GM12878 (cell line): Measurements from ENCODE around the gene RGS5. TPM values are rescaled to one million over a fixed set of nuclear protein-coding genes. Genes with fewer than 3 reads are reported as not detected.

Experiments
- EGR1 ChIP-seq, 2 experiments: IDR thresholded peaks; 1 replicate in 1 of 2; 2 replicates in 1 of 2; pipeline ENCODE4 v1.6.1; 2011 to 2012; ENCODE audit warnings: low read depth in 2 of 2, low read length in 2 of 2, borderline replicate concordance in 1 of 2, mild to moderate bottlenecking in 1 of 2, moderate library complexity in 1 of 2
- HCFC1 ChIP-seq: fragments of 150-350 bp; IDR thresholded peaks from 2 replicates; pipeline ENCODE4 v1.6.1; 2014; ENCODE audit warnings: low read length
- NR2C1 ChIP-seq: fragments of 450-650 bp; IDR thresholded peaks from 2 replicates; pipeline ENCODE4 v1.6.1; 2017; ENCODE audit warnings: antibody characterized with exemption, mild to moderate bottlenecking, moderate library complexity
- SMAD1 ChIP-seq: fragments of 450-650 bp; IDR thresholded peaks from 2 replicates; pipeline ENCODE4 v1.6.1; 2018; ENCODE audit warnings: mild to moderate bottlenecking, low read depth; ENCODE audit not compliant: partially characterized antibody
- SMC3 ChIP-seq: IDR thresholded peaks from 2 replicates; pipeline ENCODE4 v1.6.1; 2011; ENCODE audit warnings: low read length, improper control_type of control experiment, borderline replicate concordance
- ZSCAN29 ChIP-seq: fragments of 450-650 bp; IDR thresholded peaks from 2 replicates; pipeline ENCODE4 v1.6.1; 2017; ENCODE audit warnings: mild to moderate bottlenecking, moderate library complexity
- polyA plus RNA-seq, 11 experiments: library from polyadenylated mRNA; depleted of rRNA in 4 of 11; unstranded in 6 of 11; stranded (reverse) in 5 of 11; fragments of >200 nt; fragmentation: Nextera tagmentation in 4 of 11; fragmentation: Illumina TruSeq in 1 of 11; extraction: Ambion mirVana in 4 of 11; extraction: Trizol in 1 of 11; gene quantifications; 1 replicate in 1 of 11; 2 replicates in 10 of 11; pipeline versions ENCODE4 v1.2.1 to v1.2.3, GENCODE V29; 2011 to 2016; ENCODE audit warnings: inconsistent platforms in 2 of 11, missing spikeins in 2 of 11, low read depth in 1 of 11
- total RNA-seq, 4 experiments: library from RNA; depleted of rRNA in 3 of 4; stranded (reverse); fragments of >200 nt in 3 of 4; fragmentation: Illumina TruSeq in 1 of 4; extraction: Trizol in 1 of 4; gene quantifications; 2 replicates each; pipeline versions ENCODE4 v1.2.1 to v1.2.3, GENCODE V29; 2013 to 2021
- TF ChIP-seq, protein P1 (sequence below): fragments of 450-650 bp; IDR thresholded peaks from 2 replicates; pipeline ENCODE4 v1.6.1; 2017; ENCODE audit warnings: mild to moderate bottlenecking
- TF ChIP-seq, protein P2 (sequence below): fragments of 450-650 bp; formaldehyde crosslinking; IDR thresholded peaks from 2 replicates; pipeline ENCODE4 v1.5.0; 2022; ENCODE audit warnings: mild to moderate bottlenecking, missing genetic modification characterization

RGS5 gene
- total and polyA plus RNA-seq, 10 of the 15 experiments (the other 5 are each of a cell fraction or from before 2014, with no cell fraction given) = 0.63 to 7.4 (median 2.8) TPM

DNA sequence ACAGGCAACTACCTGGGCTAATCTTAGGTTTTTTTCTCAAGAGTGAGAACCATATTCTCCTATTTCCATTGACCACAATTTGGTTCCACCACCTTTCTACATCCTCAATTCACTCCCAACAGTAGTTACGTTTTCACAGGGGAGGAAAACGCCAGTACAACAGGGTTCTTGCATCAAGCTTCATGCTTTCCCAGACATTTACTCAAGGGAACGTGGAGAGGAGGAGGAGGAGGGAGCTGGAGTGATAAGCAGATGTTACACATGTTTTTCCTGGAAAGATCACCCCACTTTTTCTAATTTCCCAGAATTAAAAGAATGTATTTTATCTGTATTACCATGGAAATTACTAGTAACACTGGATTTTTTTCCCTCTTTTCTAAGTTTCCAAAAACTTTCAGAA, 58.3 kb downstream of the RGS5 start (continued):
- TF ChIP-seq SMAD1 = no peak
- no peak for TF ChIP-seq HCFC1
- no peak for TF ChIP-seq NR2C1
- TF ChIP-seq SMC3 = no peak
- TF ChIP-seq, protein P1, sequence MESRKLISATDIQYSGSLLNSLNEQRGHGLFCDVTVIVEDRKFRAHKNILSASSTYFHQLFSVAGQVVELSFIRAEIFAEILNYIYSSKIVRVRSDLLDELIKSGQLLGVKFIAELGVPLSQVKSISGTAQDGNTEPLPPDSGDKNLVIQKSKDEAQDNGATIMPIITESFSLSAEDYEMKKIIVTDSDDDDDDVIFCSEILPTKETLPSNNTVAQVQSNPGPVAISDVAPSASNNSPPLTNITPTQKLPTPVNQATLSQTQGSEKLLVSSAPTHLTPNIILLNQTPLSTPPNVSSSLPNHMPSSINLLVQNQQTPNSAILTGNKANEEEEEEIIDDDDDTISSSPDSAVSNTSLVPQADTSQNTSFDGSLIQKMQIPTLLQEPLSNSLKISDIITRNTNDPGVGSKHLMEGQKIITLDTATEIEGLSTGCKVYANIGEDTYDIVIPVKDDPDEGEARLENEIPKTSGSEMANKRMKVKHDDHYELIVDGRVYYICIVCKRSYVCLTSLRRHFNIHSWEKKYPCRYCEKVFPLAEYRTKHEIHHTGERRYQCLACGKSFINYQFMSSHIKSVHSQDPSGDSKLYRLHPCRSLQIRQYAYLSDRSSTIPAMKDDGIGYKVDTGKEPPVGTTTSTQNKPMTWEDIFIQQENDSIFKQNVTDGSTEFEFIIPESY = no peak
- TF ChIP-seq EGR1 (IDR thresholded peaks at IDR 0.05; ENCODE audit: borderline replicate concordance in 1 of 2, low read depth in 2 of 2, low read length in 2 of 2) = no peak
- TF ChIP-seq, protein P2, sequence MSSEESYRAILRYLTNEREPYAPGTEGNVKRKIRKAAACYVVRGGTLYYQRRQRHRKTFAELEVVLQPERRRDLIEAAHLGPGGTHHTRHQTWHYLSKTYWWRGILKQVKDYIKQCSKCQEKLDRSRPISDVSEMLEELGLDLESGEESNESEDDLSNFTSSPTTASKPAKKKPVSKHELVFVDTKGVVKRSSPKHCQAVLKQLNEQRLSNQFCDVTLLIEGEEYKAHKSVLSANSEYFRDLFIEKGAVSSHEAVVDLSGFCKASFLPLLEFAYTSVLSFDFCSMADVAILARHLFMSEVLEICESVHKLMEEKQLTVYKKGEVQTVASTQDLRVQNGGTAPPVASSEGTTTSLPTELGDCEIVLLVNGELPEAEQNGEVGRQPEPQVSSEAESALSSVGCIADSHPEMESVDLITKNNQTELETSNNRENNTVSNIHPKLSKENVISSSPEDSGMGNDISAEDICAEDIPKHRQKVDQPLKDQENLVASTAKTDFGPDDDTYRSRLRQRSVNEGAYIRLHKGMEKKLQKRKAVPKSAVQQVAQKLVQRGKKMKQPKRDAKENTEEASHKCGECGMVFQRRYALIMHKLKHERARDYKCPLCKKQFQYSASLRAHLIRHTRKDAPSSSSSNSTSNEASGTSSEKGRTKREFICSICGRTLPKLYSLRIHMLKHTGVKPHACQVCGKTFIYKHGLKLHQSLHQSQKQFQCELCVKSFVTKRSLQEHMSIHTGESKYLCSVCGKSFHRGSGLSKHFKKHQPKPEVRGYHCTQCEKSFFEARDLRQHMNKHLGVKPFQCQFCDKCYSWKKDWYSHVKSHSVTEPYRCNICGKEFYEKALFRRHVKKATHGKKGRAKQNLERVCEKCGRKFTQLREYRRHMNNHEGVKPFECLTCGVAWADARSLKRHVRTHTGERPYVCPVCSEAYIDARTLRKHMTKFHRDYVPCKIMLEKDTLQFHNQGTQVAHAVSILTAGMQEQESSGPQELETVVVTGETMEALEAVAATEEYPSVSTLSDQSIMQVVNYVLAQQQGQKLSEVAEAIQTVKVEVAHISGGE (CRISPR knock-in tag) = no peak
- TF ChIP-seq ZSCAN29 = no peak
